Measurements from ENCODE around the gene ERN1.
"Not testable (repeated sequence)": the region's sequence is repeated elsewhere in the genome, so short reads cannot be mapped to it uniquely, and the experiment has no call there.

The ERN1 gene

GRCh38 chr17:64129765-64130558 is at the start of gene ERN1:
TSS of gene ERN1 (minus strand) at chr17:64130144. CDS start at chr17:64130029, 115 bp downstream.
- peak within 1 kb of the TSS; percentile 87 for H3K4me3 ChIP-seq (ENCODE audit: low read length)
- peaks cover 13% of the 10 kb centered on the region for H3K4me1 ChIP-seq (ENCODE audit: control insufficient read depth, insufficient read depth, low read length)

GRCh38 chr17:64179024-64179423 is 49.1 kb upstream of the ERN1 start:
- H3K36me3 ChIP-seq (ENCODE audit: control insufficient read depth, insufficient read depth, low read length); H3K27me3 ChIP-seq (ENCODE audit: control insufficient read depth, insufficient read depth, low read length); H3K27ac ChIP-seq (ENCODE audit: low read depth, low read length); H3K9ac ChIP-seq (ENCODE audit: low read length); H3K4me1 ChIP-seq (ENCODE audit: control insufficient read depth, insufficient read depth, low read length); H3K4me3 ChIP-seq (ENCODE audit: low read length): not testable (repeated sequence)

More at GRCh38 chr17:64129765-64130558, at the start of gene ERN1:
- Histone ChIP-seq H3K27me3 (ENCODE audit: control insufficient read depth, insufficient read depth, low read length) (no peaks in the 10 kb centered on the region), H3K27ac (ENCODE audit: low read depth, low read length) (peak within 1 kb of the TSS; percentile 95), H3K36me3 (ENCODE audit: control insufficient read depth, insufficient read depth, low read length) (no peaks in the 10 kb centered on the region), H3K9ac (ENCODE audit: low read length) (peak within 1 kb of the TSS; percentile 75)

- peaks cover 3% of the 10 kb centered on the region for H3K4me1 ChIP-seq (ENCODE audit: control insufficient read depth, insufficient read depth, low read length)
- no peaks in the 10 kb centered on the region for H3K27me3 ChIP-seq (ENCODE audit: control insufficient read depth, insufficient read depth, low read length)
- H3K27ac ChIP-seq (ENCODE audit: low read depth, low read length), result no peak overlapping the region
- no peak overlapping the region for H3K9ac ChIP-seq (ENCODE audit: low read length)
- peaks cover 4% of the 10 kb centered on the region for H3K36me3 ChIP-seq (ENCODE audit: control insufficient read depth, insufficient read depth, low read length)
- H3K4me3 ChIP-seq (ENCODE audit: low read length), result no peak overlapping the region
Observed at GRCh38 chr17:64178011-64178825, 48.3 kb upstream of the ERN1 start.

- H3K27ac ChIP-seq (ENCODE audit: low read depth, low read length), result no peak overlapping the region
- no peak overlapping the region for H3K9ac ChIP-seq (ENCODE audit: low read length)
- H3K4me1 ChIP-seq (ENCODE audit: control insufficient read depth, insufficient read depth, low read length), result peaks cover 3% of the 10 kb centered on the region
- H3K27me3 ChIP-seq (ENCODE audit: control insufficient read depth, insufficient read depth, low read length), result no peaks in the 10 kb centered on the region
- no peak overlapping the region for H3K4me3 ChIP-seq (ENCODE audit: low read length)
- H3K36me3 ChIP-seq (ENCODE audit: control insufficient read depth, insufficient read depth, low read length), result peaks cover 4% of the 10 kb centered on the region
Observed at GRCh38 chr17:64177311-64178010, 47.5 kb upstream of the ERN1 start.

GRCh38 chr17:64176556-64176955 is 46.6 kb upstream of the ERN1 start:
- Histone ChIP-seq H3K4me1 (ENCODE audit: control insufficient read depth, insufficient read depth, low read length) (peaks cover 3% of the 10 kb centered on the region), H3K9ac (ENCODE audit: low read length) (no peak overlapping the region), H3K36me3 (ENCODE audit: control insufficient read depth, insufficient read depth, low read length) (peaks cover 4% of the 10 kb centered on the region), H3K27ac (ENCODE audit: low read depth, low read length) (no peak overlapping the region), H3K27me3 (ENCODE audit: control insufficient read depth, insufficient read depth, low read length) (no peaks in the 10 kb centered on the region), H3K4me3 (ENCODE audit: low read length) (no peak overlapping the region)

GRCh38 chr17:64174686-64175456 is 44.9 kb upstream of the ERN1 start:
- Histone ChIP-seq H3K4me3 (ENCODE audit: low read length) (no peak overlapping the region), H3K4me1 (ENCODE audit: control insufficient read depth, insufficient read depth, low read length) (peaks cover 3% of the 10 kb centered on the region), H3K27ac (ENCODE audit: low read depth, low read length) (no peak overlapping the region), H3K36me3 (ENCODE audit: control insufficient read depth, insufficient read depth, low read length) (peaks cover 9% of the 10 kb centered on the region), H3K27me3 (ENCODE audit: control insufficient read depth, insufficient read depth, low read length) (no peaks in the 10 kb centered on the region), H3K9ac (ENCODE audit: low read length) (no peak overlapping the region)

- Histone ChIP-seq H3K9ac (ENCODE audit: low read length) (no peak overlapping the region), H3K4me1 (ENCODE audit: control insufficient read depth, insufficient read depth, low read length) (no peaks in the 10 kb centered on the region), H3K4me3 (ENCODE audit: low read length) (no peak overlapping the region), H3K27me3 (ENCODE audit: control insufficient read depth, insufficient read depth, low read length) (no peaks in the 10 kb centered on the region), H3K27ac (ENCODE audit: low read depth, low read length) (no peak overlapping the region), H3K36me3 (ENCODE audit: control insufficient read depth, insufficient read depth, low read length) (peaks cover 6% of the 10 kb centered on the region)
Observed at GRCh38 chr17:64173646-64174045, 43.7 kb upstream of the ERN1 start.

GRCh38 chr17:64172510-64172909 is 42.6 kb upstream of the ERN1 start:
- H3K27ac ChIP-seq (ENCODE audit: low read depth, low read length), result no peak overlapping the region
- no peak overlapping the region for H3K9ac ChIP-seq (ENCODE audit: low read length)
- no peaks in the 10 kb centered on the region for H3K27me3 ChIP-seq (ENCODE audit: control insufficient read depth, insufficient read depth, low read length)
- peaks cover 5% of the 10 kb centered on the region for H3K36me3 ChIP-seq (ENCODE audit: control insufficient read depth, insufficient read depth, low read length)
- H3K4me3 ChIP-seq (ENCODE audit: low read length), result no peak overlapping the region
- H3K4me1 ChIP-seq (ENCODE audit: control insufficient read depth, insufficient read depth, low read length), result no peaks in the 10 kb centered on the region

GRCh38 chr17:64171041-64171440 is 41.1 kb upstream of the ERN1 start:
- Histone ChIP-seq H3K36me3 (ENCODE audit: control insufficient read depth, insufficient read depth, low read length) (peaks cover 12% of the 10 kb centered on the region), H3K9ac (ENCODE audit: low read length) (no peak overlapping the region), H3K27ac (ENCODE audit: low read depth, low read length) (no peak overlapping the region), H3K27me3 (ENCODE audit: control insufficient read depth, insufficient read depth, low read length) (no peaks in the 10 kb centered on the region), H3K4me3 (ENCODE audit: low read length) (no peak overlapping the region), H3K4me1 (ENCODE audit: control insufficient read depth, insufficient read depth, low read length) (no peaks in the 10 kb centered on the region)

GRCh38 chr17:64170286-64170685 is 40.3 kb upstream of the ERN1 start:
- peaks cover 12% of the 10 kb centered on the region for H3K36me3 ChIP-seq (ENCODE audit: control insufficient read depth, insufficient read depth, low read length)
- no peaks in the 10 kb centered on the region for H3K4me1 ChIP-seq (ENCODE audit: control insufficient read depth, insufficient read depth, low read length)
- no peak overlapping the region for H3K27ac ChIP-seq (ENCODE audit: low read depth, low read length)
- no peak overlapping the region for H3K9ac ChIP-seq (ENCODE audit: low read length)
- H3K4me3 ChIP-seq (ENCODE audit: low read length), result no peak overlapping the region
- H3K27me3 ChIP-seq (ENCODE audit: control insufficient read depth, insufficient read depth, low read length), result no peaks in the 10 kb centered on the region

- not testable (repeated sequence) for H3K27ac ChIP-seq (ENCODE audit: low read depth, low read length); H3K27me3 ChIP-seq (ENCODE audit: control insufficient read depth, insufficient read depth, low read length); H3K4me1 ChIP-seq (ENCODE audit: control insufficient read depth, insufficient read depth, low read length); H3K9ac ChIP-seq (ENCODE audit: low read length); H3K4me3 ChIP-seq (ENCODE audit: low read length)
- peaks cover 12% of the 10 kb centered on the region for H3K36me3 ChIP-seq (ENCODE audit: control insufficient read depth, insufficient read depth, low read length)
Observed at GRCh38 chr17:64167666-64168065, 37.7 kb upstream of the ERN1 start.

GRCh38 chr17:64166876-64167275 is 36.9 kb upstream of the ERN1 start:
- Histone ChIP-seq H3K9ac (ENCODE audit: low read length) (no peak overlapping the region), H3K27me3 (ENCODE audit: control insufficient read depth, insufficient read depth, low read length) (no peaks in the 10 kb centered on the region), H3K4me1 (ENCODE audit: control insufficient read depth, insufficient read depth, low read length) (no peaks in the 10 kb centered on the region), H3K4me3 (ENCODE audit: low read length) (no peak overlapping the region), H3K36me3 (ENCODE audit: control insufficient read depth, insufficient read depth, low read length) (peaks cover 12% of the 10 kb centered on the region), H3K27ac (ENCODE audit: low read depth, low read length) (no peak overlapping the region)

Measured in rectal smooth muscle tissue (tissue), 1 donor.